Caco-2 (cell line): Measurements from ENCODE around the gene APAF1. TPM values are rescaled to one million over a fixed set of nuclear protein-coding genes. Genes with fewer than 3 reads are reported as not detected.

Experiments used
- BruUV-seq: library from RNA; stranded (reverse); fragments of 400-500 nt; replicated peaks from 2 replicates; lab custom pipeline; 2021; lab: Mats Ljungman, UMichigan
- CTCF ChIA-PET: fragments of 300-600 bp; sonication (Branson Sonifier 250); formaldehyde crosslinking; loops from one replicate; lab custom pipeline; 2022; ENCODE audit warnings: antibody characterized with exemption; lab: Charles Lee
- POLR2A ChIA-PET: fragments of 300-600 bp; sonication (Branson Sonifier 250); formaldehyde crosslinking; loops from one replicate; lab custom pipeline; 2022; ENCODE audit warnings: antibody characterized with exemption; lab: Charles Lee
- DNase-seq, 2 experiments: peaks; one replicate each; pipeline versions ENCODE4 v3.0.0 to v3.0.0-alpha.2; 2020 to 2022
- H3K27me3 ChIP-seq: replicated peaks from 2 replicates; pipeline ENCODE4 v1.6.0; 2011; ENCODE audit warnings: low read length; ENCODE audit not compliant: control insufficient read depth, insufficient read depth
- H3K36me3 ChIP-seq: 2 replicates; pipeline ENCODE4 v1.5.1; 2011; ENCODE audit warnings: low read length; ENCODE audit not compliant: control insufficient read depth, insufficient read depth
- H3K4me1 ChIP-seq: fragments of 250-450 bp; sonication (Bioruptor Pico); 2 replicates; pipeline ENCODE4 v1.5.1; 2020; ENCODE audit warnings: mild to moderate bottlenecking
- H3K4me3 ChIP-seq: 2 replicates; pipeline ENCODE4 v1.5.1; 2011; ENCODE audit warnings: low read depth, mild to moderate bottlenecking, control low read depth, low read length
- H3K9me3 ChIP-seq: fragments of 250-450 bp; sonication (Bioruptor Pico); 2 replicates; pipeline ENCODE4 v1.5.1; 2020; ENCODE audit warnings: mild to moderate bottlenecking, moderate library complexity
- H3K27ac Mint-ChIP-seq: one replicate; pipeline ENCODE4 v1.8.0; 2022; ENCODE audit warnings: mixed read lengths; ENCODE audit not compliant: unreplicated experiment
- H3K27me3 Mint-ChIP-seq: one replicate; pipeline ENCODE4 v1.8.0; 2022; ENCODE audit warnings: mixed read lengths; ENCODE audit not compliant: insufficient read depth, unreplicated experiment
- H3K36me3 Mint-ChIP-seq: one replicate; pipeline ENCODE4 v1.8.0; 2022; ENCODE audit warnings: mild to moderate bottlenecking, mixed read lengths; ENCODE audit not compliant: insufficient read depth, unreplicated experiment
- H3K4me1 Mint-ChIP-seq: one replicate; pipeline ENCODE4 v1.8.0; 2022; ENCODE audit warnings: low read depth, mixed read lengths; ENCODE audit not compliant: unreplicated experiment
- H3K4me3 Mint-ChIP-seq: one replicate; pipeline ENCODE4 v1.8.0; 2022; ENCODE audit warnings: mild to moderate bottlenecking, moderate library complexity, mixed read lengths; ENCODE audit not compliant: unreplicated experiment
- H3K9me3 Mint-ChIP-seq: one replicate; pipeline ENCODE4 v1.8.0; 2022; ENCODE audit warnings: mixed read lengths; ENCODE audit not compliant: unreplicated experiment
- CTCF ChIP-seq, 2 experiments: fragments of 200-600 bp in 1 of 2; IDR thresholded peaks; 1 replicate in 1 of 2; 2 replicates in 1 of 2; pipeline versions ENCODE4 v1.5.1 to v1.8.0; 2011 to 2022; ENCODE audit warnings: antibody characterized with exemption in 1 of 2, control low read depth in 1 of 2, inconsistent platforms in 1 of 2, low read depth in 1 of 2, low read length in 1 of 2, mild to moderate bottlenecking in 1 of 2, moderate library complexity in 1 of 2; ENCODE audit not compliant: insufficient read depth in 1 of 2, severe bottlenecking in 1 of 2, unreplicated experiment in 1 of 2
- intact Hi-C: fragments of 100-400 bp; cut with micrococcal nuclease; formaldehyde crosslinking; loops from one replicate; pipeline ENCODE4 v1.10.0; 2022; ENCODE audit not compliant: unreplicated experiment
- total RNA-seq: library from RNA; stranded (reverse); gene quantifications from 2 replicates; pipeline ENCODE4 v1.2.3, GENCODE V29; 2022

Gene APAF1
- total RNA-seq, 1 experiment from 2014 or later: 13.4 TPM

- Mint-ChIP-seq H3K36me3 (no peaks in the 10 kb centered on the region), H3K27me3 (peaks cover 8% of the 10 kb centered on the region), H3K27ac (no peak overlapping the region), H3K9me3 (no peaks in the 10 kb centered on the region), H3K4me3 (no peak overlapping the region), H3K4me1 (peaks cover 21% of the 10 kb centered on the region)
- POLR2A ChIA-PET: no interaction called here
- no peak overlapping the region for H3K4me3 ChIP-seq
- no peaks in the 10 kb centered on the region for H3K27me3 ChIP-seq
- intact Hi-C loops: no loop called here
- H3K36me3 ChIP-seq: no peaks in the 10 kb centered on the region
- BruUV-seq: no TSS peak
- no peak for TF ChIP-seq CTCF (IDR thresholded peaks at IDR 0.05; ENCODE audit: insufficient read depth in 1 of 2, low read depth in 1 of 2, low read length in 1 of 2, severe bottlenecking in 1 of 2, unreplicated experiment in 1 of 2)
- CTCF ChIA-PET: no interaction called here
- DNase-seq: no peak
- peaks cover 10% of the 10 kb centered on the region for H3K4me1 ChIP-seq
- no peaks in the 10 kb centered on the region for H3K9me3 ChIP-seq
Observed at GRCh38 chr12:98735821-98736220, 90.7 kb downstream of the APAF1 start.

GRCh38 chr12:98736352-98737321, 91.5 kb downstream of the APAF1 start:
- ChIA-PET CTCF (interaction anchor here (0.5 to 0.7 kb wide), 2 partner anchors 89 to 262 kb away, joined by 3 to 4 read pairs; no protein-coding TSS in a partner anchor), POLR2A (no interaction called here)
- intact Hi-C loops: no loop called here
- Histone ChIP-seq H3K9me3 (no peaks in the 10 kb centered on the region), H3K27me3 (no peaks in the 10 kb centered on the region), H3K36me3 (no peaks in the 10 kb centered on the region), H3K4me1 (peaks cover 10% of the 10 kb centered on the region), H3K4me3 (no peak overlapping the region)
- BruUV-seq: no TSS peak
- Mint-ChIP-seq H3K9me3 (no peaks in the 10 kb centered on the region), H3K27ac (no peak overlapping the region), H3K4me1 (peaks cover 21% of the 10 kb centered on the region), H3K36me3 (no peaks in the 10 kb centered on the region), H3K4me3 (no peak overlapping the region), H3K27me3 (peaks cover 11% of the 10 kb centered on the region)
- no peak for TF ChIP-seq CTCF (IDR thresholded peaks at IDR 0.05; ENCODE audit: insufficient read depth in 1 of 2, low read depth in 1 of 2, low read length in 1 of 2, severe bottlenecking in 1 of 2, unreplicated experiment in 1 of 2)
- no peak for DNase-seq

GRCh38 chr12:98737322-98737712, 92.2 kb downstream of the APAF1 start:
- Histone ChIP-seq H3K36me3 (no peaks in the 10 kb centered on the region), H3K4me3 (no peak overlapping the region), H3K27me3 (no peaks in the 10 kb centered on the region), H3K9me3 (no peaks in the 10 kb centered on the region), H3K4me1 (peaks cover 10% of the 10 kb centered on the region)
- Mint-ChIP-seq H3K4me1 (peaks cover 21% of the 10 kb centered on the region), H3K27me3 (peaks cover 13% of the 10 kb centered on the region), H3K27ac (no peak overlapping the region), H3K36me3 (no peaks in the 10 kb centered on the region), H3K4me3 (no peak overlapping the region), H3K9me3 (no peaks in the 10 kb centered on the region)
- TF ChIP-seq CTCF (IDR thresholded peaks at IDR 0.05; ENCODE audit: insufficient read depth in 1 of 2, low read depth in 1 of 2, low read length in 1 of 2, severe bottlenecking in 1 of 2, unreplicated experiment in 1 of 2): no peak
- DNase-seq: no peak
- intact Hi-C loops: no loop called here
- no TSS peak for BruUV-seq
- CTCF ChIA-PET: interaction anchor here (0.5 to 0.7 kb wide), 2 partner anchors 90 to 261 kb away, joined by 3 to 4 read pairs; no protein-coding TSS in a partner anchor
- POLR2A ChIA-PET: no interaction called here
